HepG2 (cell line): ENCODE measurements around the gene DDT. TPM values are rescaled to one million over a fixed set of nuclear protein-coding genes. Genes with fewer than 3 reads are reported as not detected.

Source experiments
- CREM ChIP-seq, 2 experiments: sonication (generic) in 1 of 2; formaldehyde crosslinking in 1 of 2; IDR thresholded peaks; 2 replicates each; pipeline versions ENCODE4 v1.4.0 to v1.6.1; 2016 to 2020; ENCODE audit warnings: antibody characterized with exemption in 1 of 2, mild to moderate bottlenecking in 1 of 2, missing genetic modification reagents in 1 of 2
- EP300 ChIP-seq, 3 experiments: sonication (generic) in 1 of 3; formaldehyde crosslinking in 1 of 3; IDR thresholded peaks; 2 replicates each; pipeline versions ENCODE4 v1.5.1 to v1.6.1; 2011 to 2020; ENCODE audit warnings: low read depth in 2 of 3, low read length in 2 of 3, borderline replicate concordance in 1 of 3, improper control_type of control experiment in 1 of 3, mild to moderate bottlenecking in 1 of 3, missing genetic modification reagents in 1 of 3, moderate library complexity in 1 of 3
- ESRRA ChIP-seq: sonication (generic); formaldehyde crosslinking; IDR thresholded peaks from 2 replicates; pipeline ENCODE4 v1.5.1; 2020; ENCODE audit warnings: mild to moderate bottlenecking, low read depth, missing genetic modification reagents
- KAT2B ChIP-seq: fragments of 150-350 bp; IDR thresholded peaks from 2 replicates; pipeline ENCODE4 v1.6.1; 2014; ENCODE audit warnings: low read depth, low read length, borderline replicate concordance
- NFIB ChIP-seq: sonication (generic); formaldehyde crosslinking; IDR thresholded peaks from 2 replicates; pipeline ENCODE4 v1.9.0; 2021; ENCODE audit warnings: missing genetic modification reagents, mild to moderate bottlenecking, borderline replicate concordance
- PCBP1 ChIP-seq: fragments of 200-400 bp; formaldehyde crosslinking; IDR thresholded peaks from 2 replicates; pipeline ENCODE4 v1.6.1; 2017; ENCODE audit warnings: mild to moderate bottlenecking, low read depth, low read length, borderline replicate concordance
- RCOR2 ChIP-seq: IDR thresholded peaks from 2 replicates; pipeline ENCODE4 v1.6.1; 2016; ENCODE audit warnings: missing biosample characterization, missing genetic modification reagents
- RXRB ChIP-seq: IDR thresholded peaks from 2 replicates; pipeline ENCODE4 v1.6.1; 2016; ENCODE audit warnings: borderline replicate concordance, missing genetic modification reagents, missing compliant biosample characterization
- SAP130 ChIP-seq: IDR thresholded peaks from 2 replicates; pipeline ENCODE4 v1.6.1; 2016; ENCODE audit warnings: low read depth
- TOE1 ChIP-seq: sonication (generic); formaldehyde crosslinking; IDR thresholded peaks from 2 replicates; pipeline ENCODE4 v1.4.0; 2020; ENCODE audit warnings: mild to moderate bottlenecking, missing genetic modification reagents
- ZBTB33 ChIP-seq: sonication (generic); formaldehyde crosslinking; IDR thresholded peaks from 2 replicates; pipeline ENCODE4 v1.4.0; 2020; ENCODE audit warnings: missing genetic modification reagents
- ZNF354B ChIP-seq: sonication (generic); formaldehyde crosslinking; IDR thresholded peaks from 2 replicates; pipeline ENCODE4 v1.8.0; 2022; ENCODE audit warnings: mild to moderate bottlenecking, missing genetic modification reagents
- ZNF549 ChIP-seq: sonication (generic); formaldehyde crosslinking; IDR thresholded peaks from 2 replicates; pipeline ENCODE4 v1.5.0; 2020; ENCODE audit warnings: missing genetic modification reagents
- ZNF749 ChIP-seq: sonication (generic); formaldehyde crosslinking; IDR thresholded peaks from 2 replicates; pipeline ENCODE4 v1.8.0; 2022; ENCODE audit warnings: mild to moderate bottlenecking, missing genetic modification reagents, moderate library complexity, borderline replicate concordance
- ZSCAN5A ChIP-seq: sonication (generic); formaldehyde crosslinking; IDR thresholded peaks from 2 replicates; pipeline ENCODE4 v1.8.0; 2022; ENCODE audit warnings: mild to moderate bottlenecking, missing genetic modification reagents, borderline replicate concordance
- polyA plus RNA-seq, 8 experiments: library from polyadenylated mRNA; depleted of rRNA in 3 of 8; stranded (reverse) in 7 of 8; unstranded in 1 of 8; fragments of >200 nt; fragmentation: Illumina TruSeq in 4 of 8; extraction: Trizol in 4 of 8; gene quantifications; 2 replicates each; pipeline versions ENCODE4 v1.2.1 to v1.2.3, GENCODE V29; 2011 to 2016; ENCODE audit warnings: low read depth in 4 of 8, missing spikeins in 1 of 8, mixed read lengths in 1 of 8; ENCODE audit not compliant: insufficient read depth in 1 of 8
- total RNA-seq, 5 experiments: library from RNA; depleted of rRNA; stranded (reverse); fragments of >200 nt; fragmentation: Illumina TruSeq; extraction: Trizol; gene quantifications; 2 replicates each; pipeline ENCODE4 v1.2.3, GENCODE V29; 2016; ENCODE audit warnings: low read depth in 1 of 5
- TF ChIP-seq, protein P1 (sequence below): IDR thresholded peaks from 2 replicates; pipeline ENCODE4 v1.4.0; 2020; ENCODE audit warnings: mild to moderate bottlenecking, missing genetic modification reagents
- TF ChIP-seq, protein P2 (sequence below): IDR thresholded peaks from 2 replicates; pipeline ENCODE4 v1.6.1; 2016
- TF ChIP-seq, protein P3 (sequence below): sonication (generic); formaldehyde crosslinking; IDR thresholded peaks from 2 replicates; pipeline ENCODE4 v1.5.0; 2020; ENCODE audit warnings: mild to moderate bottlenecking, low read depth, missing genetic modification reagents, borderline replicate concordance

Gene DDT
- total and polyA plus RNA-seq, 2 of the 13 experiments (the other 11 are each of a cell fraction or from before 2014, with no cell fraction given), result 143 to 181 TPM

GRCh38 chr22:24002851-24003250 lies 28.6 kb upstream of the DDT start (continued):
- TF ChIP-seq, protein P1, sequence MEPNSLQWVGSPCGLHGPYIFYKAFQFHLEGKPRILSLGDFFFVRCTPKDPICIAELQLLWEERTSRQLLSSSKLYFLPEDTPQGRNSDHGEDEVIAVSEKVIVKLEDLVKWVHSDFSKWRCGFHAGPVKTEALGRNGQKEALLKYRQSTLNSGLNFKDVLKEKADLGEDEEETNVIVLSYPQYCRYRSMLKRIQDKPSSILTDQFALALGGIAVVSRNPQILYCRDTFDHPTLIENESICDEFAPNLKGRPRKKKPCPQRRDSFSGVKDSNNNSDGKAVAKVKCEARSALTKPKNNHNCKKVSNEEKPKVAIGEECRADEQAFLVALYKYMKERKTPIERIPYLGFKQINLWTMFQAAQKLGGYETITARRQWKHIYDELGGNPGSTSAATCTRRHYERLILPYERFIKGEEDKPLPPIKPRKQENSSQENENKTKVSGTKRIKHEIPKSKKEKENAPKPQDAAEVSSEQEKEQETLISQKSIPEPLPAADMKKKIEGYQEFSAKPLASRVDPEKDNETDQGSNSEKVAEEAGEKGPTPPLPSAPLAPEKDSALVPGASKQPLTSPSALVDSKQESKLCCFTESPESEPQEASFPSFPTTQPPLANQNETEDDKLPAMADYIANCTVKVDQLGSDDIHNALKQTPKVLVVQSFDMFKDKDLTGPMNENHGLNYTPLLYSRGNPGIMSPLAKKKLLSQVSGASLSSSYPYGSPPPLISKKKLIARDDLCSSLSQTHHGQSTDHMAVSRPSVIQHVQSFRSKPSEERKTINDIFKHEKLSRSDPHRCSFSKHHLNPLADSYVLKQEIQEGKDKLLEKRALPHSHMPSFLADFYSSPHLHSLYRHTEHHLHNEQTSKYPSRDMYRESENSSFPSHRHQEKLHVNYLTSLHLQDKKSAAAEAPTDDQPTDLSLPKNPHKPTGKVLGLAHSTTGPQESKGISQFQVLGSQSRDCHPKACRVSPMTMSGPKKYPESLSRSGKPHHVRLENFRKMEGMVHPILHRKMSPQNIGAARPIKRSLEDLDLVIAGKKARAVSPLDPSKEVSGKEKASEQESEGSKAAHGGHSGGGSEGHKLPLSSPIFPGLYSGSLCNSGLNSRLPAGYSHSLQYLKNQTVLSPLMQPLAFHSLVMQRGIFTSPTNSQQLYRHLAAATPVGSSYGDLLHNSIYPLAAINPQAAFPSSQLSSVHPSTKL (CRISPR knock-in tag), result no peak; the same call in 1 of the 2 replicates
- no peak for TF ChIP-seq ZNF749
- peak in 1 of 2 experiments; percentile 25; a peak in 1 of 4 replicates for TF ChIP-seq EP300 (IDR thresholded peaks at IDR 0.05; ENCODE audit: low read depth in 2 of 2, low read length in 2 of 2)
- TF ChIP-seq EP300 (CRISPR knock-in tag; IDR thresholded peaks at IDR 0.05; ENCODE audit: borderline replicate concordance), result no peak
- peak; percentile 58; the same call in 1 of the 2 replicates for TF ChIP-seq ZBTB33 (CRISPR knock-in tag)
- TF ChIP-seq CREM (IDR thresholded peaks at IDR 0.05), result 0 out of 2 replicates have a peak, but pooled peaks have one; percentile 22
- no peak for TF ChIP-seq CREM (CRISPR knock-in tag; IDR thresholded peaks at IDR 0.05)
- no peak for TF ChIP-seq ESRRA (CRISPR knock-in tag)
- TF ChIP-seq TOE1 (CRISPR knock-in tag), result no peak
- 0 out of 2 replicates have a peak, but pooled peaks have one; percentile 19 for TF ChIP-seq SAP130 (CRISPR knock-in tag)
- TF ChIP-seq ZNF354B, result no peak
- TF ChIP-seq ZNF549 (CRISPR knock-in tag), result no peak
- TF ChIP-seq, protein P2, sequence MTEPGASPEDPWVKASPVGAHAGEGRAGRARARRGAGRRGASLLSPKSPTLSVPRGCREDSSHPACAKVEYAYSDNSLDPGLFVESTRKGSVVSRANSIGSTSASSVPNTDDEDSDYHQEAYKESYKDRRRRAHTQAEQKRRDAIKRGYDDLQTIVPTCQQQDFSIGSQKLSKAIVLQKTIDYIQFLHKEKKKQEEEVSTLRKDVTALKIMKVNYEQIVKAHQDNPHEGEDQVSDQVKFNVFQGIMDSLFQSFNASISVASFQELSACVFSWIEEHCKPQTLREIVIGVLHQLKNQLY (CRISPR knock-in tag), result no peak
- TF ChIP-seq RCOR2, result 0 out of 2 replicates have a peak, but pooled peaks have one; percentile 18
- TF ChIP-seq NFIB, result no peak
- no peak for TF ChIP-seq PCBP1
- peak; percentile 85 for TF ChIP-seq KAT2B
- TF ChIP-seq RXRB (CRISPR knock-in tag), result peak; percentile 32; the same call in 1 of the 2 replicates
- no peak for TF ChIP-seq ZSCAN5A
- TF ChIP-seq, protein P3, sequence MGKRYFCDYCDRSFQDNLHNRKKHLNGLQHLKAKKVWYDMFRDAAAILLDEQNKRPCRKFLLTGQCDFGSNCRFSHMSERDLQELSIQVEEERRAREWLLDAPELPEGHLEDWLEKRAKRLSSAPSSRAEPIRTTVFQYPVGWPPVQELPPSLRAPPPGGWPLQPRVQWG (CRISPR knock-in tag), result no peak
